ENCODE results near the gene PTPN1.

The PTPN1 gene

DNA sequence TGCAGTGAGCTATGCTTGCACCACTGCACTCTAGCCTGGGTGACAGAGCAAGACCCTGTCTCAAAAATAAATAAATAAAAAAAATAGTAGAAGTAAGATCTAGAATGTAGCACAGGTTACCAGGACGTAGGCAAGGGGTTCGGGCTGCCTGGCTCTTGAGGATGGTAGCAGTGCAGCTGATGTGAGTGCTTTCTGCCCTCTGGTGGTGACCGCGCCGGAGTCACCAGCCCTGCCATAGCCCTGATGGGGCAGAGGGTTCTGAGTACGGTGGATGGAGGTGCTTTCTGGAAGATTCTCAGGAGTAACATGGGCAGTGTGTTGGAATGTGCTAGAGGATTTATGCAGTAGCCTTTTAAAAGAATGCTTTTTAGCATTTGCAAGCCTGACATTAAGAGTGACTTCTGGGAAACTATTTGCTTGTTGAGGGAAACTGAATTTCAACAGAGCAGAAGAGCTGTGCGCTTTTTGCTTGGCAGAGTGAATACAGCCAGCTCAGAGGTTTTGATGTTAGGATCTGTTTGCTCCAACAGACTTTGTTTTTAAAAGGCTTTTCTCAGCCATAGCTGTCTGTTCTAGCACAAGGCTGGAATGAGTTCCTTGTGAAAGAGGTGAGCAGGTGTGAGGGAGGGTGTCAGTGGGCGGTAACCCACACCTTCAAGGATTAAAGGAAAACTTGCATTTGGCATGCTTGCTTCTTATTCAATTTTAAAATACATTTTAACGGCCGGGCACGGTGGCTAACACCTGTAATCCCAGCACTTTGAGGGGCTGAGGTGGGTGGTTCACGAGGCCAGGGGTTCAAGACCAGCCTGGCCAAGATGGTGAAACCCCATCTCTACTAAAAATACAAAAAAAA, 65.9 kb downstream of the PTPN1 start:
- no peak overlapping the region for H3K27ac ChIP-seq
- TF ChIP-seq, protein P1, sequence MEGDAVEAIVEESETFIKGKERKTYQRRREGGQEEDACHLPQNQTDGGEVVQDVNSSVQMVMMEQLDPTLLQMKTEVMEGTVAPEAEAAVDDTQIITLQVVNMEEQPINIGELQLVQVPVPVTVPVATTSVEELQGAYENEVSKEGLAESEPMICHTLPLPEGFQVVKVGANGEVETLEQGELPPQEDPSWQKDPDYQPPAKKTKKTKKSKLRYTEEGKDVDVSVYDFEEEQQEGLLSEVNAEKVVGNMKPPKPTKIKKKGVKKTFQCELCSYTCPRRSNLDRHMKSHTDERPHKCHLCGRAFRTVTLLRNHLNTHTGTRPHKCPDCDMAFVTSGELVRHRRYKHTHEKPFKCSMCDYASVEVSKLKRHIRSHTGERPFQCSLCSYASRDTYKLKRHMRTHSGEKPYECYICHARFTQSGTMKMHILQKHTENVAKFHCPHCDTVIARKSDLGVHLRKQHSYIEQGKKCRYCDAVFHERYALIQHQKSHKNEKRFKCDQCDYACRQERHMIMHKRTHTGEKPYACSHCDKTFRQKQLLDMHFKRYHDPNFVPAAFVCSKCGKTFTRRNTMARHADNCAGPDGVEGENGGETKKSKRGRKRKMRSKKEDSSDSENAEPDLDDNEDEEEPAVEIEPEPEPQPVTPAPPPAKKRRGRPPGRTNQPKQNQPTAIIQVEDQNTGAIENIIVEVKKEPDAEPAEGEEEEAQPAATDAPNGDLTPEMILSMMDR (IDR thresholded peaks at IDR 0.05), result peak; percentile 78
- no peak for TF ChIP-seq ZFX (IDR thresholded peaks at IDR 0.05; ENCODE audit: borderline replicate concordance)

- no peak overlapping the region for H3K27ac ChIP-seq
- TF ChIP-seq ZFX (IDR thresholded peaks at IDR 0.05; ENCODE audit: borderline replicate concordance), result no peak
Observed at GRCh38 chr20:50577175-50578018, 67.2 kb downstream of the PTPN1 start.

- no peak overlapping the region for H3K27ac ChIP-seq
- no peak for TF ChIP-seq ZFX (IDR thresholded peaks at IDR 0.05; ENCODE audit: borderline replicate concordance)
- TF ChIP-seq, protein P1 (IDR thresholded peaks at IDR 0.05), result no peak
Observed at GRCh38 chr20:50578061-50578777, 68.0 kb downstream of the PTPN1 start.

DNA sequence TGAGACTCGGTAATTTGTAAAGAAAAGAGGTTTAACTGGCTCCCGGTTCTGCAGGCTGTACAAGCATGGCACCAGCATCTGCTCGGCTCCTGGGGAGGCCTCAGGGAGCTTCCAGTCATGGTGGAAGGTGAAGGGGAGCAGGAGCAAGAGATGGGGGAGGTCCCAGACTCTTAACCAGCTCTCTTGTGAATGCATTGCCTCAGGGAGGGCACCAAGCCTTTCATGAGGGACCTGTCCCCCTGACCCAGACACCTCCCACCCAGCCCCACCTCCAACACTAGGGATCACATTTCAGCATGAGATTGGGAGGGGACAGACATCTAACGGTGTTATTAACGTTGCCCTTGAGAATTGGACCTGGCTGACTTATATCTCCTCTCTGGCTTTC, 68.6 kb downstream of the PTPN1 start:
- H3K27ac ChIP-seq, result no peak overlapping the region
- TF ChIP-seq ZFX (IDR thresholded peaks at IDR 0.05; ENCODE audit: borderline replicate concordance), result no peak
- TF ChIP-seq, protein P1 (IDR thresholded peaks at IDR 0.05), result no peak

DNA sequence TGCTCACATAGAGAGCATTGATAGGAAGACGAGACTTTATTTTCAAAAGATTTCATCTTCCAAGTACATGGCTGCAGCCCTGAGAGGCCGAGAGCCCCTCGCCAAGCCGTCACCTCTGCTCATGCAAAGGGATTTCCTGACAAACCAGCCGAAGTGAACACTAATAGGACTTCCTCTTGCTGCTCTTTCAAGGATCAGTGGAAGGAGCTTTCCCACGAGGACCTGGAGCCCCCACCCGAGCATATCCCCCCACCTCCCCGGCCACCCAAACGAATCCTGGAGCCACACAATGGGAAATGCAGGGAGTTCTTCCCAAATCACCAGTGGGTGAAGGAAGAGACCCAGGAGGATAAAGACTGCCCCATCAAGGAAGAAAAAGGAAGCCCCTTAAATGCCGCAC, 69.3 kb downstream of the PTPN1 start:
- no peak overlapping the region for H3K27ac ChIP-seq
- no peak for TF ChIP-seq ZFX (IDR thresholded peaks at IDR 0.05; ENCODE audit: borderline replicate concordance)
- TF ChIP-seq, protein P1 (IDR thresholded peaks at IDR 0.05), result no peak

DNA sequence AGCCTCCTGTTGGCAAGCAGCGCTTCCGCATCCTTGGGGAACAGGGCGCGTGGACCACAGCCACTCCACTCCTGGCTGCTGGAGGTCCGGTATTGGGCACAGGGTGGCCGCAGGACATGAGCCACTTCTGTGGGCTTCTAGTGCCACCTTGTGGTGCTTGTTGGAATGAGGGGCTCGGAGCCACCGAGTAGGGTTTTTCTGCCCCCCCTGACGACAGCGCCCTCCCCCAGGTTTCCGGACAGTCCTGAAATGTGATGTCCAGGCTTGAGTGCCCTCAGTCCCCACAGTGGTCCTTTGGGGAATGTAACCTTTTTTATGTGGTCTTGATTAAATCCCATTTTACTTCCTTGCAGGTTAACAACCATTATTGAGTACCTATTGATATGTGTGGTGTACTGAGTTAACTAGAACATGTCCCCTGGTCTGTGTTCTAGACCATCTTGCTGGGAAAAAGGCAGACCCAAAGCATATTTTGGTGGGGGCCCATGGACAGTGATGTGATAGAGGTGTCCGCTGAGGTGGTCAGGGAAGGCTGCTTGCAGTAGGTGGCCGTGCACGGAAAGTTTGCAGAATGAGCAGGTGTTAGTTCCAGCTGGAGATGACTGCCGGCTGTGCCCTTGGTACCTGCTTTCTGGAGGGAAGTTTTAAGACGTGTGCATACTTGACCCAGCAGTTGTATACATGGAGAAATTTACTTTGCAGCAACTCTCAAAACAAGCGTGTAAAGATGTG, 70.0 kb downstream of the PTPN1 start:
- no peak overlapping the region for H3K27ac ChIP-seq
- no peak for TF ChIP-seq ZFX (IDR thresholded peaks at IDR 0.05; ENCODE audit: borderline replicate concordance)
- TF ChIP-seq, protein P1 (IDR thresholded peaks at IDR 0.05), result peak; percentile 78

Data from 22Rv1 (cell line).